Measurements from ENCODE around the gene FSCN2. TPM values are rescaled to one million over a fixed set of nuclear protein-coding genes. Genes with fewer than 3 reads are reported as not detected.

FSCN2 gene
- total and polyA plus RNA-seq, 10 of the 15 experiments (the other 5 are each of a cell fraction or from before 2014, with no cell fraction given): 0.12 to 2.1 (median 0.65) TPM; not detected in 3

DNA sequence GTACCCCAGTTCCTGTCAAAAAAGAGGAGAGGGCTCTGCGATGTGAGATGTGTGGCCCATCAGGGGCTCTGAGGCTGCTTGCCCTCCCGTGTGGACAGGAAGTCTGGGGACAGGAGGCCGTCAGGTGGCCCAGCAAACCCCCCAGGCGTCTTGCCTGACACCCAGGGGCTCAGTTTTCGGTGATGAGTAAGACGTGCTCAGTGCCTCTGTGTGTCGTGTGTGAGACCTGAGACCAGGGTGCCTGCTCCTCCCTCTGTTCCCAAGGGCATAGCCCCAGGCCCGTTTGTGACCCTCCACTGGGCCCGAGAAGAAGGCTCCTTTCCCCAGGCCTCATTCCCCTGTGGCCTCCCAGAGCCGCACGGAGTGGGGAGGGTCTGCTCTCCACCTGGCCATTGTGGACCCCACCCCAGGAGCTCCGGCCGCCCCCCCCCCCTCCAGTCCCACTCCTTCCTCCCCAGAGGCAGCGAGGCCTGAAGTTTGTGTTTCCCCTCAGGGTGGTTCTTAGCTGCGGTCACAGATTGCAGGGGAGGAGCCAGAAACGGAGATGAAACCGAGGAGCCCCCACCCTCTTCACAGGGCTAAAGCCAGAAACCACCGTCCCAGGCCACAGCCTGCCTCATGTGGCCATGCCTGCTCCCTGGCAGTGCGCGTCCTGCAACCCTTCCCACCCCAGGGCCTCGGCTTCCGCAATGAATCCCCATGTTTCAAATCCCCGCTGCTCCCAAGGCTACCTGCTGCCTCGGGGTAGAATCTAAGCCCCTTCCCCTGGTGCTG lies 10.7 kb upstream of the FSCN2 start (continued):
- TF ChIP-seq, protein P1, sequence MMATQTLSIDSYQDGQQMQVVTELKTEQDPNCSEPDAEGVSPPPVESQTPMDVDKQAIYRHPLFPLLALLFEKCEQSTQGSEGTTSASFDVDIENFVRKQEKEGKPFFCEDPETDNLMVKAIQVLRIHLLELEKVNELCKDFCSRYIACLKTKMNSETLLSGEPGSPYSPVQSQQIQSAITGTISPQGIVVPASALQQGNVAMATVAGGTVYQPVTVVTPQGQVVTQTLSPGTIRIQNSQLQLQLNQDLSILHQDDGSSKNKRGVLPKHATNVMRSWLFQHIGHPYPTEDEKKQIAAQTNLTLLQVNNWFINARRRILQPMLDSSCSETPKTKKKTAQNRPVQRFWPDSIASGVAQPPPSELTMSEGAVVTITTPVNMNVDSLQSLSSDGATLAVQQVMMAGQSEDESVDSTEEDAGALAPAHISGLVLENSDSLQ (IDR thresholded peaks at IDR 0.05): peak; percentile 33; the same call in 1 of the 2 replicates
- no peak for TF ChIP-seq HDAC6 (IDR thresholded peaks at IDR 0.05; ENCODE audit: unreplicated experiment)
- TF ChIP-seq YY1 (IDR thresholded peaks at IDR 0.05; ENCODE audit: low read depth, low read length): peak; percentile 42; the same call in 1 of the 2 replicates
- 0 out of 4 replicates have a peak, but pooled peaks of 1 of the 2 experiments have one; percentile 44 for TF ChIP-seq SRF (IDR thresholded peaks at IDR 0.05; ENCODE audit: low read depth in 2 of 2, low read length in 2 of 2)
- peak; percentile 34; the same call in 1 of the 2 replicates for TF ChIP-seq SMAD5 (IDR thresholded peaks at IDR 0.05; ENCODE audit: low read depth)
- TF ChIP-seq MYC (IDR thresholded peaks at IDR 0.05; ENCODE audit: insufficient read depth, insufficient read length, insufficient replicate concordance, low read length, severe bottlenecking): no peak
- TF ChIP-seq, protein P2, sequence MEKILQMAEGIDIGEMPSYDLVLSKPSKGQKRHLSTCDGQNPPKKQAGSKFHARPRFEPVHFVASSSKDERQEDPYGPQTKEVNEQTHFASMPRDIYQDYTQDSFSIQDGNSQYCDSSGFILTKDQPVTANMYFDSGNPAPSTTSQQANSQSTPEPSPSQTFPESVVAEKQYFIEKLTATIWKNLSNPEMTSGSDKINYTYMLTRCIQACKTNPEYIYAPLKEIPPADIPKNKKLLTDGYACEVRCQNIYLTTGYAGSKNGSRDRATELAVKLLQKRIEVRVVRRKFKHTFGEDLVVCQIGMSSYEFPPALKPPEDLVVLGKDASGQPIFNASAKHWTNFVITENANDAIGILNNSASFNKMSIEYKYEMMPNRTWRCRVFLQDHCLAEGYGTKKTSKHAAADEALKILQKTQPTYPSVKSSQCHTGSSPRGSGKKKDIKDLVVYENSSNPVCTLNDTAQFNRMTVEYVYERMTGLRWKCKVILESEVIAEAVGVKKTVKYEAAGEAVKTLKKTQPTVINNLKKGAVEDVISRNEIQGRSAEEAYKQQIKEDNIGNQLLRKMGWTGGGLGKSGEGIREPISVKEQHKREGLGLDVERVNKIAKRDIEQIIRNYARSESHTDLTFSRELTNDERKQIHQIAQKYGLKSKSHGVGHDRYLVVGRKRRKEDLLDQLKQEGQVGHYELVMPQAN (conservative IDR thresholded peaks at IDR 0.05): peak; percentile 45; the same call in 1 of the 2 replicates
- TF ChIP-seq NRF1 (conservative IDR thresholded peaks at IDR 0.05; ENCODE audit: low read depth, low read length): no peak
- peak; percentile 55 to 70; a peak in 2 of 4 replicates for TF ChIP-seq IKZF2 (IDR thresholded peaks at IDR 0.05)
- TF ChIP-seq ZNF207 (IDR thresholded peaks at IDR 0.05; ENCODE audit: borderline replicate concordance): 0 out of 2 replicates have a peak, but pooled peaks have one; percentile 34
- TF ChIP-seq SMARCA5 (IDR thresholded peaks at IDR 0.05): 0 out of 2 replicates have a peak, but pooled peaks have one; percentile 0
- TF ChIP-seq, protein P3, sequence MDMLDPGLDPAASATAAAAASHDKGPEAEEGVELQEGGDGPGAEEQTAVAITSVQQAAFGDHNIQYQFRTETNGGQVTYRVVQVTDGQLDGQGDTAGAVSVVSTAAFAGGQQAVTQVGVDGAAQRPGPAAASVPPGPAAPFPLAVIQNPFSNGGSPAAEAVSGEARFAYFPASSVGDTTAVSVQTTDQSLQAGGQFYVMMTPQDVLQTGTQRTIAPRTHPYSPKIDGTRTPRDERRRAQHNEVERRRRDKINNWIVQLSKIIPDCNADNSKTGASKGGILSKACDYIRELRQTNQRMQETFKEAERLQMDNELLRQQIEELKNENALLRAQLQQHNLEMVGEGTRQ (IDR thresholded peaks at IDR 0.05; ENCODE audit: borderline replicate concordance, low read depth, low read length): peak; percentile 29; the same call in 1 of the 2 replicates
- TF ChIP-seq EED (IDR thresholded peaks at IDR 0.05; ENCODE audit: low read depth): peak; percentile 67
- no peak; the same call in 1 of the 2 replicates for TF ChIP-seq HDGF (IDR thresholded peaks at IDR 0.05)
- peak; percentile 91 for TF ChIP-seq MEF2B (IDR thresholded peaks at IDR 0.05; ENCODE audit: partially characterized antibody, poor library complexity, severe bottlenecking)
- no peak for TF ChIP-seq MTA3 (IDR thresholded peaks at IDR 0.05; ENCODE audit: borderline replicate concordance, low read length)
- TF ChIP-seq, protein P4, sequence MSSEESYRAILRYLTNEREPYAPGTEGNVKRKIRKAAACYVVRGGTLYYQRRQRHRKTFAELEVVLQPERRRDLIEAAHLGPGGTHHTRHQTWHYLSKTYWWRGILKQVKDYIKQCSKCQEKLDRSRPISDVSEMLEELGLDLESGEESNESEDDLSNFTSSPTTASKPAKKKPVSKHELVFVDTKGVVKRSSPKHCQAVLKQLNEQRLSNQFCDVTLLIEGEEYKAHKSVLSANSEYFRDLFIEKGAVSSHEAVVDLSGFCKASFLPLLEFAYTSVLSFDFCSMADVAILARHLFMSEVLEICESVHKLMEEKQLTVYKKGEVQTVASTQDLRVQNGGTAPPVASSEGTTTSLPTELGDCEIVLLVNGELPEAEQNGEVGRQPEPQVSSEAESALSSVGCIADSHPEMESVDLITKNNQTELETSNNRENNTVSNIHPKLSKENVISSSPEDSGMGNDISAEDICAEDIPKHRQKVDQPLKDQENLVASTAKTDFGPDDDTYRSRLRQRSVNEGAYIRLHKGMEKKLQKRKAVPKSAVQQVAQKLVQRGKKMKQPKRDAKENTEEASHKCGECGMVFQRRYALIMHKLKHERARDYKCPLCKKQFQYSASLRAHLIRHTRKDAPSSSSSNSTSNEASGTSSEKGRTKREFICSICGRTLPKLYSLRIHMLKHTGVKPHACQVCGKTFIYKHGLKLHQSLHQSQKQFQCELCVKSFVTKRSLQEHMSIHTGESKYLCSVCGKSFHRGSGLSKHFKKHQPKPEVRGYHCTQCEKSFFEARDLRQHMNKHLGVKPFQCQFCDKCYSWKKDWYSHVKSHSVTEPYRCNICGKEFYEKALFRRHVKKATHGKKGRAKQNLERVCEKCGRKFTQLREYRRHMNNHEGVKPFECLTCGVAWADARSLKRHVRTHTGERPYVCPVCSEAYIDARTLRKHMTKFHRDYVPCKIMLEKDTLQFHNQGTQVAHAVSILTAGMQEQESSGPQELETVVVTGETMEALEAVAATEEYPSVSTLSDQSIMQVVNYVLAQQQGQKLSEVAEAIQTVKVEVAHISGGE (CRISPR knock-in tag; IDR thresholded peaks at IDR 0.05): no peak
- TF ChIP-seq ESRRA (IDR thresholded peaks at IDR 0.05; ENCODE audit: low read length): 0 out of 2 replicates have a peak, but pooled peaks have one; percentile 19
- TF ChIP-seq, protein P5, sequence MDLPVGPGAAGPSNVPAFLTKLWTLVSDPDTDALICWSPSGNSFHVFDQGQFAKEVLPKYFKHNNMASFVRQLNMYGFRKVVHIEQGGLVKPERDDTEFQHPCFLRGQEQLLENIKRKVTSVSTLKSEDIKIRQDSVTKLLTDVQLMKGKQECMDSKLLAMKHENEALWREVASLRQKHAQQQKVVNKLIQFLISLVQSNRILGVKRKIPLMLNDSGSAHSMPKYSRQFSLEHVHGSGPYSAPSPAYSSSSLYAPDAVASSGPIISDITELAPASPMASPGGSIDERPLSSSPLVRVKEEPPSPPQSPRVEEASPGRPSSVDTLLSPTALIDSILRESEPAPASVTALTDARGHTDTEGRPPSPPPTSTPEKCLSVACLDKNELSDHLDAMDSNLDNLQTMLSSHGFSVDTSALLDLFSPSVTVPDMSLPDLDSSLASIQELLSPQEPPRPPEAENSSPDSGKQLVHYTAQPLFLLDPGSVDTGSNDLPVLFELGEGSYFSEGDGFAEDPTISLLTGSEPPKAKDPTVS (IDR thresholded peaks at IDR 0.05; ENCODE audit: low read depth, low read length): no peak
- no peak for TF ChIP-seq CBX3 (IDR thresholded peaks at IDR 0.05; ENCODE audit: borderline replicate concordance, low read depth)

Data from GM12878 (cell line).